Transverse colon (tissue), 4 donors: ENCODE measurements around the gene PXN.
A peak's percentile ranks its signal among the peaks of the same experiment; 100 is the strongest.

Experiments used
- POLR2A ChIP-seq: fragments of 450-650 bp; IDR thresholded peaks from one replicate; pipeline ENCODE4 v1.6.1; 2016; ENCODE audit warnings: antibody characterized with exemption, mild to moderate bottlenecking, moderate library complexity
- POLR2AphosphoS5 ChIP-seq, 3 donors: sonication (generic); formaldehyde crosslinking; IDR thresholded peaks; one replicate each; pipeline ENCODE4 v1.6.1; 2016; ENCODE audit warnings: antibody characterized with exemption in 3 of 3
- TF ChIP-seq, protein P1 (sequence below), 5 experiments: fragments of 200-600 bp in 3 of 5; fragments of 450-650 bp in 2 of 5; sonication (generic) in 3 of 5; IDR thresholded peaks; 1 replicate in 2 of 5; 2 replicates in 3 of 5; pipeline ENCODE4 v1.5.1; 2016 to 2017; ENCODE audit warnings: antibody characterized with exemption in 5 of 5, inconsistent platforms in 3 of 5, mild to moderate bottlenecking in 2 of 5, moderate library complexity in 1 of 5

GRCh38 chr12:120257041-120257821 lies 8.3 kb downstream of the PXN start:
- TF ChIP-seq POLR2AphosphoS5 (IDR thresholded peaks at IDR 0.05) (peak in 2 of 3 donors; percentile 12 to 18), POLR2A (no peak)
- TF ChIP-seq, protein P1, sequence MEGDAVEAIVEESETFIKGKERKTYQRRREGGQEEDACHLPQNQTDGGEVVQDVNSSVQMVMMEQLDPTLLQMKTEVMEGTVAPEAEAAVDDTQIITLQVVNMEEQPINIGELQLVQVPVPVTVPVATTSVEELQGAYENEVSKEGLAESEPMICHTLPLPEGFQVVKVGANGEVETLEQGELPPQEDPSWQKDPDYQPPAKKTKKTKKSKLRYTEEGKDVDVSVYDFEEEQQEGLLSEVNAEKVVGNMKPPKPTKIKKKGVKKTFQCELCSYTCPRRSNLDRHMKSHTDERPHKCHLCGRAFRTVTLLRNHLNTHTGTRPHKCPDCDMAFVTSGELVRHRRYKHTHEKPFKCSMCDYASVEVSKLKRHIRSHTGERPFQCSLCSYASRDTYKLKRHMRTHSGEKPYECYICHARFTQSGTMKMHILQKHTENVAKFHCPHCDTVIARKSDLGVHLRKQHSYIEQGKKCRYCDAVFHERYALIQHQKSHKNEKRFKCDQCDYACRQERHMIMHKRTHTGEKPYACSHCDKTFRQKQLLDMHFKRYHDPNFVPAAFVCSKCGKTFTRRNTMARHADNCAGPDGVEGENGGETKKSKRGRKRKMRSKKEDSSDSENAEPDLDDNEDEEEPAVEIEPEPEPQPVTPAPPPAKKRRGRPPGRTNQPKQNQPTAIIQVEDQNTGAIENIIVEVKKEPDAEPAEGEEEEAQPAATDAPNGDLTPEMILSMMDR (IDR thresholded peaks at IDR 0.05): no peak
